NCI-H2081 treated with DMSO at 0.1 percent for 48 hours (cell line): ENCODE data around the gene FRZB.
"Not testable (repeated sequence)": the region's sequence is repeated elsewhere in the genome, so short reads cannot be mapped to it uniquely, and the experiment has no call there.

Source experiments
- DNase-seq: peaks from one replicate; lab custom pipeline; 2025; lab: John Stamatoyannopoulos, UW

Gene FRZB

GRCh38 chr2:182890305-182890704 lies 23.9 kb upstream of the FRZB start:
- no peak for DNase-seq

- no peak for DNase-seq
These were observed 21.4 kb upstream of the FRZB start for GRCh38 chr2:182887753-182888415.

GRCh38 chr2:182887093-182887492 lies 20.7 kb upstream of the FRZB start:
- DNase-seq = no peak

GRCh38 chr2:182885771-182886170 lies 19.3 kb upstream of the FRZB start:
- no peak for DNase-seq

GRCh38 chr2:182883451-182883850 lies 17.0 kb upstream of the FRZB start:
- no peak for DNase-seq

- not testable (repeated sequence) for DNase-seq
These were observed 13.7 kb upstream of the FRZB start for GRCh38 chr2:182880100-182880499.

- DNase-seq = not testable (repeated sequence)
These were observed 10.2 kb upstream of the FRZB start for GRCh38 chr2:182876653-182877052.

- no peak for DNase-seq
These were observed 3.8 kb upstream of the FRZB start for GRCh38 chr2:182870227-182870626.

GRCh38 chr2:182868054-182868796 lies 1.8 kb upstream of the FRZB start:
- DNase-seq = no peak

GRCh38 chr2:182867426-182868053 lies 1.1 kb upstream of the FRZB start:
- no peak for DNase-seq

- DNase-seq = no peak
These were observed 359 bp downstream of the FRZB start for GRCh38 chr2:182866095-182866460.

- DNase-seq = no peak
These were observed 1.4 kb downstream of the FRZB start for GRCh38 chr2:182864949-182865570.

GRCh38 chr2:182863642-182864041 lies 2.8 kb downstream of the FRZB start:
- DNase-seq = no peak

GRCh38 chr2:182862091-182862490 lies 4.3 kb downstream of the FRZB start:
- no peak for DNase-seq

- no peak for DNase-seq
These were observed 5.6 kb downstream of the FRZB start for GRCh38 chr2:182860858-182861257.

GRCh38 chr2:182858671-182859070 lies 7.8 kb downstream of the FRZB start:
- DNase-seq = no peak

- no peak for DNase-seq
These were observed 11.1 kb downstream of the FRZB start for GRCh38 chr2:182855376-182855775.

- no peak for DNase-seq
These were observed 11.9 kb downstream of the FRZB start for GRCh38 chr2:182854375-182855105.

GRCh38 chr2:182852801-182853200 lies 13.6 kb downstream of the FRZB start:
- no peak for DNase-seq

GRCh38 chr2:182852090-182852489 lies 14.3 kb downstream of the FRZB start:
- DNase-seq = no peak

GRCh38 chr2:182845794-182846417 lies 20.5 kb downstream of the FRZB start:
- no peak for DNase-seq

GRCh38 chr2:182836451-182836850 lies 30.0 kb downstream of the FRZB start:
- DNase-seq = no peak
